GM12865 (cell line): ENCODE data around the gene PRKD1.
"Not testable (repeated sequence)": the region's sequence is repeated elsewhere in the genome, so short reads cannot be mapped to it uniquely, and the experiment has no call there.

Experiments used
- DNase-seq: peaks from one replicate; pipeline ENCODE4 v3.0.0; 2010; ENCODE audit warnings: low read depth
- H3K4me3 ChIP-seq: 2 replicates; pipeline ENCODE4 v1.5.1; 2011; ENCODE audit warnings: mild to moderate bottlenecking, low read depth, low read length, control low read depth
- CTCF ChIP-seq: IDR thresholded peaks from 2 replicates; pipeline ENCODE4 v1.5.1; 2011; ENCODE audit warnings: low read length, control low read depth, low read depth, inconsistent platforms; ENCODE audit not compliant: insufficient read depth; ENCODE audit errors: missing control alignments

PRKD1 gene

GRCh38 chr14:29743531-29743930 lies 184.1 kb downstream of the PRKD1 start:
- no peak for DNase-seq
- TF ChIP-seq CTCF: no peak
- H3K4me3 ChIP-seq: no peak overlapping the region

GRCh38 chr14:29741909-29742401 lies 185.7 kb downstream of the PRKD1 start:
- TF ChIP-seq CTCF: no peak
- no peak for DNase-seq
- H3K4me3 ChIP-seq: no peak overlapping the region

GRCh38 chr14:29740491-29740890 lies 187.2 kb downstream of the PRKD1 start:
- no peak overlapping the region for H3K4me3 ChIP-seq
- TF ChIP-seq CTCF: no peak
- no peak for DNase-seq

GRCh38 chr14:29738950-29739349 lies 188.7 kb downstream of the PRKD1 start:
- no peak for DNase-seq
- no peak overlapping the region for H3K4me3 ChIP-seq
- TF ChIP-seq CTCF: no peak

GRCh38 chr14:29738056-29738455 lies 189.6 kb downstream of the PRKD1 start:
- TF ChIP-seq CTCF: no peak
- no peak for DNase-seq
- H3K4me3 ChIP-seq: no peak overlapping the region

DNA sequence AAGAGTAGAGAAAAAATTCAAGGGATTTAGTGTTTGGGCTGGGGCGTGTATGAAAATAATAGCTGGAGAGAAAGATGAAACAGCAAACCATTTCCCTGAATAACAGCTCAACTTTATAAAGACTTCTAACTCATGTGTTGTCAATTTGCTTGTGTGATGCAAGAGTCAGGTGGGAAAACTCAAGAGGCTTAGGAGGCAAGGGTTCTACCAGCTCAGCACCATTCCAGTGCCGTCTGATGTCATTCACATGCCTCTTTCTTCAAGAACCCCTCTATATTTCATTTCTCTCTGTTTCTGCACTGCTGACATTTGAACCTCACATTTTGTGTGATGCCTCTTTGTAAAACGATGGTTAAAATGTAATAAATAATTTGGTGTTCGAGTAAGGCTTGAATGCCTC lies 192.2 kb downstream of the PRKD1 start:
- no peak for TF ChIP-seq CTCF
- DNase-seq: no peak
- no peak overlapping the region for H3K4me3 ChIP-seq

DNA sequence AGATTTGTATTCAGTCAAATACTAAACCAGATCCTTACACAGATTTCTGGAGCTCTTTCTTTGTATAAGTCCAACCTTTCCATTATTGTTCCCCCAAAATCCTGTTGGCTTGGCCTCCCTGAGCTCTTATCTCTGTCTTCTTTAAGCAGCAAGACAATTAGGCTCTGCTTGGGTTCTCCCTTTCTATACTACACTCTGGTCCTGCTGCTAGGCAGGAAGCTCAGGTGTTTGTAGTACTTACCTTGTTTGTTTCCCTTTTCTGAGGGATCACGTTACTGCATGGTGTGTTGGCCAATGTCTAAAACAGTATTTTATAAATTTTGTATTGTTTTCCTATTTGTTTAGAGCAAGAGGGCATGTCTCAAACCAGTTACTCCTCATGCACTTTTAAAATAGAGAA lies 192.9 kb downstream of the PRKD1 start:
- TF ChIP-seq CTCF: no peak
- H3K4me3 ChIP-seq: no peak overlapping the region
- DNase-seq: no peak

DNA sequence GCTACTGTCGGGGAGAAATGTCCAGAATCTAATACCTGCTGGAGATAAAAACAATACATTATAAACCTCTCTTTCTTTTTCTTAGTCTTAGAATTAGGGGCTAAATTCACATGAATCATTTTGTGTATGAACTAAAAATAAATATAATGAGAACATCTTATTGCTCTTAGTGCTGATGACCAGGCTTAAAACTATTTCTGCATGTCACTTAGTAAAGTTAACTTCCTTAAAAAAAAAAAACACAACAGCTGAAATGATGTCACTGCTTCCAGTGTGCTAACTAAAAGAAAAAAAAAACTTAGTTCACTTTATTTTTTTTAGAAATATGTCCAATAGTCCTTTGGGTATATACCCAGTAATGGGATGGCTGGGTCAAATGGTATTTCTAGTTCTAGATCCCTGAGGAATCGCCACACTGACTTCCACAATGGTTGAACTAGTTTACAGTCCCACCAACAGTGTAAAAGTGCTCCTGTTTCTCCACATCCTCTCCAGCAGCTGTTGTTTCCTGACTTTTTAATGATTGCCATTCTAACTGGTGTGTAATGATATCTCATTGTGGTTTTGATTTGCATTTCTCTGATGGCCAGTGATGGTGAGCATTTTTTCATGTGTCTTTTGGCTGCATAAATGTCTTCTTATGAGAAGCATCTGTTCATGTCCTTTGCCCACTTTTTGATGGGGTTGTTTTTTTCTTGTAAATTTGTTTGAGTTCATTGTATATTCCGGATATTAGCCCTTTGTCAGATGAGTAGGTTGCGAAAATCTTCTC lies 200.9 kb downstream of the PRKD1 start:
- not testable (repeated sequence) for H3K4me3 ChIP-seq, DNase-seq
